Measurements from ENCODE around the gene FBN1.

DNA sequence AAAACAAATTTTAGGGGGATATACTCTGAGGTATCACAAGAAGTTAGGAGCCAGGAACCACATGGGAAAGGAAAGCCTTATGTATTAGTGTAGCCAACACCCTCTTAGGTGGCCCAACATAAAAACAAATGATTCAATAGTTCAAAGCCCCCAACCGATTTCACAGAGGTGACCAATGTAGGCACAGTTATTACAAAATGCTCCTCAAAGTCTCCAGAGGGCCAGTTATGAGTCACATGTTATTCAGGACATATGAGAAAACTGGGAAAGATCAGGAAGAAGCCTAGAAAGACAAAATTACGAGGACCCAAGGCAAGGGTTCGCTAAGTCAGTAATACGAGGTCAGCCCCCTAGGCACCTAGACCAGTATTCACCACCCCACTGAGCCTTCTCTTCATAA is 29.9 kb upstream of the FBN1 start:
- no peak for TF ChIP-seq EZH2 (IDR thresholded peaks at IDR 0.05)
- TF ChIP-seq POLR2AphosphoS5 (IDR thresholded peaks at IDR 0.05; ENCODE audit: borderline replicate concordance, low read depth, low read length), result no peak
